GM18507 (cell line): Measurements from ENCODE around the gene PAX5.

Source experiments
- DNase-seq: peaks from one replicate; pipeline ENCODE4 v3.0.0; 2011; ENCODE audit warnings: low read depth; ENCODE audit not compliant: insufficient read length; ENCODE audit errors: extremely low spot score
- FAIRE-seq: peaks from 2 replicates; lab custom pipeline; 2011; peaks lifted over from hg19 to GRCh38; lab: Jason Lieb, UNC

Gene PAX5

DNA sequence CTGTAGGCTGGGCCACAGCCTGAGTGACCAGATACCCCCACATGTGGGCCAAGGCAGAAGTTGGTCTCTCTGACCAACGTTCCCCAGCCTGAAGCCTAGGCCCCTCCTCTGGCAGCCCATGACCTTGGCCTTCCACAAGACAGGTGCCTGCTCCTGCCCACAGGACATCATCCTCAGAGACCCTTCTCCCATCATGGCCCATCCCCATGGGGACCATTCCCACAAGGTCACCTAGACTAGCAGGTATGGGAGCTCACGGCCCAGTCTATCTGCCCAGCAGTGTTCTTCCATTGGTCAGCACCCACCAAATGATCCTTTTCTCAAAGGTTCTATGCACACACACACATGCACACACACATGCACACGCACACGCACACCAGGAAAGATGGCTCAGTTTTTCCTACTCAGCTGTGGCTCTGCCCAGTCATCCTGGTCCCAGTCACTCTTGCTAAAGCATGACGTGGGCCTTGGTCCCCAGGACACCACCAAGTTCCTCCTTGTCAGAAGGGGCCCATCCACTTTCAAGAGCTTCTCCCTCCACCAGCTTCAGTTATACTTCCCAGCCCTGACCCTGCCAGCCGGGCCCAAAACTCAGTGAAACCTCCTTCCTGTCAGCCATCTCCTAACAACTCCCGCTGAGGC, 65.4 kb downstream of the PAX5 start:
- DNase-seq (no peak), FAIRE-seq (no peak)

DNA sequence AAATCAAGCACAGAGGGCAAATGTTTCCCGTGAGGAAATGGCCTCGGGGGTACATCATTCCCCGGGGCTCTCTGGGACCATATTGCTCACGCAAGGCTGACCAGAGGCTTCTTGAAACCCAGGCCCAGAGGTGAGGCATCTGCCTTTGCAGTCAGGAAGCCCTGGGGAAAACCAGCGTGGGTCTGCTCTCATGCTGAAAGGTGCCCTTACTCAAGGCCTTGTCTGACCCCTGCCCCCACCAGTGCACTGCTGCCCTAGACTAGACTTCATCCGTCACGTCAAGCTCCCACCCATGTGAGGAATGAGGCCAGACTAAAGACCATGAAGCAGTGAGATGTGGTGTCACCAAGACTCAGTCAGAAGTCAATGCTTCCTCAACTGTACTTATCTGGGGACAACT, 66.1 kb downstream of the PAX5 start:
- DNase-seq (no peak), FAIRE-seq (no peak)

DNA sequence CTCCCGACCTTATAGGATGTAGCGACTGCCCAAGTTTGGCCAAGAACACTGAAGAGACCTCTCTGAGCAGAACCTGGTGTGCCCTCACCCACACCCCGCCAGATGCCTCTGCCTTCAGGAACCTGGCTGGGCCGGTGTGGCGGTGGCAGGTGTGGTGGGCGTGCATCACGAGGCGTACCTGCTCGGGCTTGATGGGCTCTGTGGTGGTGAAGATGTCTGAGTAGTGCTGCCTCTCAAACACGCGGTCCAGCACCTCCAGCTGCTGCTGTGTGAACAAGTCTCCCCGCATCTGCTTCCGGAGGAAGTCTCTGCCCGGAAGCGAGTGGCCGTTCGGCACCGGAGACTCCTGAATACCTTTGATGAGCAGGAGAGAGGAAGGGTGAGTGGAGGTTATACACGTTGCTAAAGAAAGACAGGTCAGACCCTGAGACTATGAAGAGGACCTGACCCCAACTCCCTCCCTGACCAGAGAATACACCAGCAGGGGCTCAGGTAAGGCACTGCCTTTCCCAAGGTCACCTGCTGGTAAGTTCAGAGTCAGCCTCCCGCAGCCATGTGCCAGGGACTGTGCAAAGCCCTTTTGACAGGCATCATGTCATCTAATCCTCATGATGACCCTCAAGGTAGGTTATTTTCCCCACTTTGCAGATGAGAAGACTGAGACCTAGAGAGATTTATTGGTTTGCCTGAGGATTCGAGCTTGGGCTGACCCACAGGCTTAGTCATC, 67.5 kb downstream of the PAX5 start:
- no peak for FAIRE-seq

DNA sequence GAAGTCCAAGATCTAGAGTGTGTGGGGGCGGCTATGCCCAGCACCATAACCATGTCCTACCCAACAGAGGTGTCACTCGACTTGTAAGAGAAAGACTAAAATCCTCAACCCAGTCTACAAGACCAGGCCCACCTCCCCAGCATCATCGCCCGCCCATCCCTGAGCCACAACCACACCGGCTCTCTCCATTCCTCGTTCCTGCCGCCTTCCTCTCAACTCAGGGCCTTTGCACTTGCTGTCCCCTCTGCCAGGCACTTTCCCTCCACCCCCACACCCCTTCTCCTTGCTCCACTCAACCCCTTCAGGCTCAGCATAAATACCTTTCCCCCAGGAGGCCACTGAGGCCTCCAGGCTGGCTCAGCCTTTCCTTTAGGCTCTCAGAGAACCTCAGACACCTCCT, 69.3 kb downstream of the PAX5 start:
- FAIRE-seq (no peak), DNase-seq (no peak)

More for the DNA sequence above, 67.5 kb downstream of the PAX5 start:
- no peak for DNase-seq

DNA sequence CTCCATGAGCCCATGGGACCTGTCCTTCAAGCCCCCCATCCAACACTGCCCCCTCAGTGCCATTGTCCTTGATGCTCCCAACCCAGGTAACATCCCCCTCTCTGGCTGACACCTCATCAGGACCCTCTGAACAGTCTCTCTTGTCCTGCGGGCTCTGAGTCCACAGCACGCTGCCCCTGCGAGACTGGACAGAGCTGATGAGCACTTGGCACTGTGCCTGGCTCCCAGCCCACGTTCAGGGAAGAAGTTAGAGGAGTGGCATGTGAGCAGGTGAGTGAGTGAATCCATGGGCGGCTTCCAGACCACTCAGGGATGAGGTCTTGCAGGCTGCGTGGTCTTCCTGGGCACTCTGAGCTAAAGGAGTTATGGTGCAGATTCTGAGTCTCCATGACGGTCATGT, 70.7 kb downstream of the PAX5 start:
- DNase-seq: no peak
- FAIRE-seq: no peak

DNA sequence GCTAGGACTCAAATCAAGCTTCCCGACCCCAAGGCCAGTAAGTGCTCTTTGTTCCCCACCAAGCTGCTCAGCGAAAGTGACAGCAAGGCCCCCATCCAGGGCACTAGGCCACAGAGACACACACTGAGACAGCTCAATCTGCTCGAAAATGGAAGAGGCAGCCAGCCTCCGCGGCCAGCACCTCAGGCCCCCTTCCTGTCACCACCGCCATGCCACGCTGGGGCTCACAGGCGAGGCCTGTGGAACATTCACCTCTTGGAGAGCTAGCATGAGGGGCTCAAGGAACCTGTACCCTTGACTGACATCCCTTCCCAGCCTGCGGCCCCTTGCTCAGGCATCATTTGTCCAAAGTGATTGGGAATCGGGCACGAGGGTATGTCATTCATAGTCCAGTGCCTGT, 71.4 kb downstream of the PAX5 start:
- no peak for FAIRE-seq

DNA sequence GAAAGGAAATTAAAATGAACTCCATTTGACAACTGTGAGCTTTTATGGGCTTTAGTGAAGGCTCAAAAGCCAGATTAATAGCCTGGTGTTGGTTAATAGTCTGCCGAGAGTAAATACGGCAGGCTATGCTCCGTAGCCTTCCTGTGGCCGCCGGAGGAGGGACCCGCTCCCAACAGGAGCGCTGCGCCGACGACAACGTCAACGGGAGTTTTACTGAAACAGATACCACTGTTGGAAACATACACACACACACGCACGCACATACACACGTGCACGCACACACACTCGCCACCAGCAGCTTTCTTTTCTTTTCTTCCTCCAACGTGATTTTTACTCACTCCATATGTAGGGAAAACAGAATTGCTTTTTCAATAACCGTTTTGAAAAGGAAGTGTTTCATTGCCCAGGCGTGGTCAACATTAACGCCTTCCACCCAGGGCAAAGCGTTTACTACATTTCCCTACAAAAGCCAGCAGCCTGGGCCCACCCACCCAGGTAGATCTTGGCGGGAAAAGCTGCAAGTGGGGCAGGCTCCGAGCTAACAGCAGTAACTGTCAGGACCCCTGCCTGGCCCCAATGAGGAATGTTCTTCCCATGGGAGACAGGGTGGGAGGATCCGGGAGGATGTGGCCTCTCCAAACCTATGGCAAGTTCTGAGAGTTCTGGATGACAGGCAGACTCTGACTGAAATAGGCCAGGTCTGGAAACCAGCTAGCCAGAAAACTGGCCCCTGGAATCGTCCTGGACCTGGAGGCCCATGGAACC, 72.3 kb downstream of the PAX5 start:
- FAIRE-seq (no peak), DNase-seq (no peak)

More for the DNA sequence above, 71.4 kb downstream of the PAX5 start:
- no peak for DNase-seq

DNA sequence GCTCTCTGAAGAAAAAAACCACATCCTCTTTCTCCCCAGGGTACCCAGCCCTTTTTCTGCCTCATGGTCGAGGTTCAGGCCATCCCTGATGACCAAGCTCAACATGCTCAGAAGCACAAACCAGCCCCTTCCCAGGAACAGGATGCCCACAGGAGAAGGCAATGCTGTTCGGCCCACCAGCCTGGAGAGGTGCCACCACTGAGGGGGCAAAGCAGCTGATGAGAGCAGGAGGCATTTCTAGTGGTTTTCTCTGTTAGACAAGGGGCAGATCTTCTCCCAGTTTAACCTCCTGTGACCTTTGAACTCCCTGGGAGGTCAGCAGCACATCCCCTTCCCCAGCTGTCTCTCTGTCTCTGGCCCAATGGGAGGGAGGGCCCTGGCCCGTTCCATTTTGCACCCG, 73.0 kb downstream of the PAX5 start:
- no peak for FAIRE-seq

DNA sequence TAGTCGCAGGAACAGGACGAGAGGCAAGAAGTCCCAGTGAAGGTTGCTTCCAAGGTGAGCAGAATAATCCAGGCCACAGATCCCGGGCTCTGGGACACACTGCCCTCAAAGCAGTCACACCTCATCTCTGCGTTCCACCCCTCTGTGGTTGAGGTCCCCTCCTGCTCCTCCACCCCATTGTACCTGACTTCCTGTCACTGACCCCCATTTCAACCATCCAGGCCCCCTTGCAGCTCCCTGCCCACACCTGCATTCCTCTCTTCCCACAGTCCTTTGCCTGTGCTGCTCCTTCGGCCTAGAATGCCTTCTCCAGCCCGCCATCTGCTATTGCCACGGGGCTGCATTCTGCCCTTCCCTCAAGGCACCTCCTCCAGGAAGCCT, 73.5 kb downstream of the PAX5 start:
- no peak for FAIRE-seq

More for the DNA sequence above, 73.0 kb downstream of the PAX5 start:
- no peak for DNase-seq

DNA sequence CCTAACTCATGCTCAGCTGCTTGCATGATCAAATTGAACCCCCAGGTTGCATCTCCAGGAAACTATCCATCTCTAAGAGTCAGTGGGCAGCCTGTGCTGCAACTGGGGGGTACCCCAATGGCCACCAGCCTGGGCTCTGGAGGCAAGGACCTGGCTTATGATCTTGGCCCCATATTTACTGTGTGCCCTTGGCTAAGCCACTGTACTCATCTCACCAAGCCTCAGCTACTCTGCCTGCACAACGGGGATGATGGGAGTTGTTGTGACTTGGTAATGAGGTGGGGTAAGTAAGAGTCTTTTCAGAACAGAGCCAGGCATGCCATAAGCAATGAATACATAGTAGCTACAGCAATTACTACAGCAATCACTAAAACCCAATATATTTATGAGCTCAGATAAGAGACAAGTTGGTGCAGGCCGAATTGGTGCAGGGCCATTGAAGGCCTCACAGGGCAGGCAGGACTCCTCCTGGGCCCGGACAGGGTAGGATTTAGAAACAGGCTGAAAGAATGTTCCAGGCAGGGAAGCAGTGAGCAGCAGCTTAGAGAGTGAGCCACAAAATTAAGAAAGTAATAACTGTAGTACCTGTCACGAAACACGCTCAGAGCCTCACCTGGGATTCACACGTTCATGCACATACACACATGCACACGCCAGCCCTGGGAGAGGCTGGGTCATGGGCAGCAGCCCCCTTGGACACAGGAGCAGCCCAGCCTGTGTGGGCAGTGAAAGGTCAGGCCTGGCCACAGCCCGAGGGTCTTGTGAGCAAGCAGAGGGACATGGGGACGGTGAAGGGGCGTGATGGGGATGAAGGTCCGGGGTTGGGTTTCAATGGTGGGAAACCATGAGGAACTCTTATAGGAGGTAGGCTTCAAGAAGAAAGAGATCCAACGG, 74.1 kb downstream of the PAX5 start:
- FAIRE-seq (no peak), DNase-seq (no peak)

More for the DNA sequence above, 73.5 kb downstream of the PAX5 start:
- DNase-seq: no peak

DNA sequence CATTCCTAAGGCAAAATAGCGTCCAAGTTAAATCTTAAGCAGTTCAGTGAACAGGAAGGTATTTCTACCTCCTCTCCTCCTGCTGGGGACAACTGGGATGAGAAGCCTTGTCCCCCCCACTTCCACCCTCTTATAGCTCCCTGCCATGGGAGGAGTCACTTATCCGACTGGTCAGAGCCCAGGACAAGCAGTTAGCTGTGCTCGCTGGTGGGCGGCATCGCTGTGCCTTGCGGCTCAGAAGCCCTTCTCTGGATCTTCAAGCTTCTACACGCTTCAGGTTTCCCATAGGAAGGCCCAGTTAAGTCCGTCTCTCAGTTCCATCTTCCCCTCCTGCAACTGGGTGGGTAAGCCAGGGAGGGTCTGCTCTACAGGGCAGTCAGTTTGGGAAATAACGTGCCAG, 77.2 kb downstream of the PAX5 start:
- no peak for FAIRE-seq
- DNase-seq: no peak

DNA sequence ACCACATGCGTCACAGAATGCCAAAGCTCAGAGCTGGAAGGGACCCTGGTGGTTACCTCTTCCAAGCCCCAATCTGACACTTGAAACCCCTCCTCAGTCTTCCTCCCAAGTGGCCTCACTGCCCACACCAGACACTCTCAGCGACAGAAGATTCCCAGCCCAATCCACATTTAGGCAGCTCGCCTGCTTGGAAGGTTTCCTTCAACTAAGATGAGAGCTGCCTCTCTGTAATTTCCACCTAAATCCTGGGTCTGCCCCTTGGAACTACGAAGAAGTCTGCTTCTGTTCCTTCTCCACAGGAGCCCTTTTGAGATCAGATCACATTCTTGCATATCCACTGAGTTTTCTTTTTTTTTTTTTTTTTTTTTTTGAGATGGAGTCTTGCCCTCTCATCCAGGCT, 83.7 kb downstream of the PAX5 start:
- FAIRE-seq (no peak), DNase-seq (no peak)

DNA sequence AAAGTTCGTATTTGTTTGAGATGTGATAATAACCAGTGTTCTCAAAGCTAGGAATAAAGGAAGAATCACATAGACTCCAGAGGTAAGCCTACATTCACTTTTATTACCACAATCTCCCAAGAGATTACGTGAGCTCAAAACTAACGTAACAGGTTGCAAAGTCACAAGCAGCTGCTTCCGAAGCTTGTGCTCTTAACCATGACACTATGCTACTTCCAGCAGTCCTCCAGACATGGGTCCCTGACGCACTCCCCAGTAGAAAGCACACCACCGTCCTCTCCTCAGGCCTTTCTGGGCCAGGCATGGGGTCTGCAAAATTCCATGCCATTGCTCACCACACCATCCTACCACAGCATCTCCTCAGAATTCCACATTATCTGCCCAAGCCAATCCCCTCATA, 84.6 kb downstream of the PAX5 start:
- FAIRE-seq: no peak
- DNase-seq: no peak

DNA sequence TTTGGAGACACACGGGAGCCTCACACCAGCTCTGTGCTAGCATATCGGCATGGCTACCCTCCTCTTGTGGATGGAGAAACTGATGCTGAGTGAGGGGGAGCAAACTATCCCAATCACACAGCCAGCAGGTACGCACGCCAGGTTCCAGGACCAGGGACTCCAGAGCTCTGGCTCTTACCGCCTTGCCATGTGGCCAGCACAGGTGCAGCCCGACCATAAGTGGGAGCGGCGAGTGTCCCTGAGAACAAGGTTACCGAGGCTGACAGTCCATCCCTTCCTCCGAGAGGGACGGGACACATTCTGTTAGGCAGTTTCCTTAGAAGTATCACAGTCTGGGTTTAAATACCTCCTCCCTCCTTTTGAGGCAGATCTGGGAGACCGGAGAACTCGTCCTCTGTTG, 86.0 kb downstream of the PAX5 start:
- FAIRE-seq: no peak
- DNase-seq: no peak

DNA sequence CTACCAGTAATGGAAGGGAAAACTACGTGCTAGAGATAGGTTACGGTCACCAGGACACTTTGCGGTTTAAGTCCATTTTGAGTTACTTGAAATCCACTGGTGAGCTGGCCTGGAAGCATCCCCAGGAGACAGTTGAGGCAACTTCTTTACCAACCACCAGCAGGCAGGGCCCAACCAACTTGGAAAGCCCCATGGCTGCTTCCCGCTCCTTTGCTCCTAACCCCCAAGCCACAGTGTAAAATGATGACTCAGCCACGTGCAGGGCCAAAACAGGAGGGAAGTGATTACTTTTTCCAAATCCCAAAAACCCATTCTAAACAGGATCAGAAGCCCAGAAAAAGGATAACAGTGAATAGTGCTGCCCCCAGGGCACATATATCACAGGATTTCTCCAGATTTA, 87.4 kb downstream of the PAX5 start:
- FAIRE-seq (no peak), DNase-seq (no peak)

DNA sequence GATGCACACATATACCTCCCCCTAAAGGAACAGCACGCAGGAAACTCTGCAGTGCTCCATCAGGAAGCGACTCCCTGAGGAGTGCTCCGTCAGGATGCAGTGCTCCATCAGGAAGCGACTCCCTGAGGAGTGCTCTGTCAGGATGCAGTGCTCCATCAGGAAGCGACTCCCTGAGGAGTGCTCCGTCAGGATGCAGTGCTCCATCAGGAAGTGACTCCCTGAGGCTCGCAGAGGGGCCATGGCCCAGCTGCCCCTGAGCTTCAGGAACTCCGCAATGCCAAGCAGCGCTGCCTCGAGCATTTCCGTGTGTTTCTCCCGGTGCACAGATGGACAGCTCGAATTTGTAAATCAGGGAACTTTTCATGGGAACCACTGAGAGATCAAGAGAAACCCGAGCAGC, 88.1 kb downstream of the PAX5 start:
- DNase-seq: no peak
- no peak for FAIRE-seq

DNA sequence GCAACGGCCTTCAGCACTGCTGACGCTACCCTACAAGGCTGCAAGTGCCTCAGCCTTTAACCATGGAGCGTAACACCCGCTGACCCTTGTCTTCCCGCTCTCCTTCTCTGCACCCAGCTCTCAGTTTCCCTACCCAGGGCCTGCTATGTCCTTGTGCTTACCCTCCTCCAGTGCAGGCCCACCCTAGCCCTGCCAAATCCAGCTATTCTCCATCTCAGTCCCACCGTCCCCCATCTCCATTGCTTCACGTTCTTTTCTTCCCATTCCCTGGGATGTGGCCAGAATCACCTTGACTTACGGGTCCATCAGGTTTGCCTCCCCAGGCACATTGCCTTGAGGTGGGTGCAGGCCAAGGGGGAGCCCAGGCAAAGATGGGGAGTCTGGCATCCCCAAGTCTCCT, 91.2 kb downstream of the PAX5 start:
- DNase-seq (no peak), FAIRE-seq (no peak)

DNA sequence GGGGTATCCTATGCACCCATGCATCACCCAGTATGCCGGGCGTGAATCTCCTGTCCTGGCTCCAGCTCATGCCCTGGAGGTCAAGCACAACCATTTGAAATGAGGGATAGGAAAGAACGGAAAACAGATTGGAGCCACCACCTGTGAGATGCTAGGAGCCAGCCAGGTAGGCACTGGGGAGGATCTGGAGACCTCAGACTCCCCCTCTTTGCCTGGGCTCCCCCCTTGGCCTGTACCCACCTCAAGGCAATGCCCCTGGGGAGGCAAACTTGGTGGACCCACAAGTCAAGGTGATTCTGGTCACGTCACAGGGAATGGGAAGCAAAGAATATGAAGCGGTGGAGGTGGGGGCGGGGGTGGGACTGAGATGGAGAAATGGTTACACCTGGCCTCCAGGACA, 92.6 kb downstream of the PAX5 start:
- DNase-seq (no peak), FAIRE-seq (no peak)

DNA sequence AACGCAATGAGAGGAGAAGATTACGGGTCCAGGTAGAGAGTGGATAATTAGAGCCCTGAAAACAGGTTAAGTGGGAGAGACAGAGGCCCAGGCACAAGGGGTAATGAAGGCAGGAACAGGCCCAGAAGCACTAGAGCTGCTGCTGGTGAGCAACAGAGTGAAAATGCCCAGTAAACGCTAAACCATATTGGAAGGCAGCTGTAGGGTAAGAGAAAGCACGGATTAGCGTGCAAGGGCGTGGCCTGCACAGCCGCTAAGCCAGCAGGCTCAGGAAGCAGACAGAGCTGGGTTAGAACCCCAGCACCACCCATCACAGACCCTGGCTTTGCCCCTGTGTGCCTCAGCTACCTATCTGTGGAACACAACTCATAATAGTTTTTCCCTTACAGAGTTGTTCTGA, 93.2 kb downstream of the PAX5 start:
- FAIRE-seq (no peak), DNase-seq (no peak)

DNA sequence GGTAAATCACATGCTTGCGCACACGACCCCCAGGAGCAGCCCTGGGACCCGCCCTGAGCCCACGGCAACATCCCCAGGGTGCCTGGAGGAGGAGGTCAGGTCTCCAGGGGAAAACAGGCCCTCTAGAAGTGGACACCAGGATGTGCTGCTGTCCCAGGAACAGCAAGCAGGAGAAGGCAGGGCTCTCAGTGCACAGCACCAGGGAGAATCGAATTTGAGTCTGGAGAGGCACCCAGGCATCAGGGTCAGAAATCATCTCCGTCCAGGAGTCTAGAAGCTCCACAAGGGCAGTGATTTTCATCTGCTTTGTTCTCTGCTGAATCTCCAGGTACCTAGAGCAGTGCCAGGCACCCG, 93.6 kb downstream of the PAX5 start:
- FAIRE-seq (no peak), DNase-seq (no peak)
